GM23338 (cell line): Measurements from ENCODE around the gene CAD. TPM values are rescaled to one million over a fixed set of nuclear protein-coding genes. Genes with fewer than 3 reads are reported as not detected.

Experiments used
- ATAC-seq: fragments of 200-7000 bp; cut with Tn5 transposase; 3 replicates; pipeline ENCODE4 v1.9.1; 2020
- DNase-seq: peaks from one replicate; pipeline ENCODE4 v3.0.0-alpha.2; 2015; ENCODE audit warnings: low spot score
- H2AFZ ChIP-seq: fragments of 200-600 bp; sonication (generic); 2 replicates; pipeline ENCODE4 v1.8.0; 2016; ENCODE audit warnings: antibody characterized with exemption, mild to moderate bottlenecking, moderate library complexity
- H3F3A ChIP-seq: fragments of 200-600 bp; sonication (generic); replicated peaks from 2 replicates; pipeline ENCODE4 v1.8.0; 2017; ENCODE audit warnings: antibody characterized with exemption, mixed run types, low read depth
- H3K27ac ChIP-seq: fragments of 200-600 bp; sonication (generic); 2 replicates; pipeline ENCODE4 v1.6.1; 2016; ENCODE audit warnings: low read depth
- H3K27me3 ChIP-seq: fragments of 200-600 bp; sonication (generic); 2 replicates; pipeline ENCODE4 v1.8.0; 2016; ENCODE audit warnings: mild to moderate bottlenecking, mixed run types, moderate library complexity; ENCODE audit not compliant: insufficient read depth
- H3K36me3 ChIP-seq: fragments of 200-600 bp; sonication (generic); 2 replicates; pipeline ENCODE4 v1.8.0; 2016; ENCODE audit warnings: mild to moderate bottlenecking; ENCODE audit not compliant: insufficient read depth
- H3K4me1 ChIP-seq: fragments of 200-600 bp; sonication (generic); 2 replicates; pipeline ENCODE4 v1.8.0; 2016; ENCODE audit warnings: mild to moderate bottlenecking, moderate library complexity; ENCODE audit not compliant: insufficient read depth
- H3K4me2 ChIP-seq: fragments of 200-600 bp; sonication (generic); 2 replicates; pipeline ENCODE4 v1.7.1; 2017; ENCODE audit warnings: mixed run types
- H3K4me3 ChIP-seq: fragments of 200-600 bp; sonication (generic); 2 replicates; pipeline ENCODE4 v1.6.1; 2016; ENCODE audit warnings: mixed run types
- H3K79me2 ChIP-seq: fragments of 200-600 bp; sonication (generic); replicated peaks from 2 replicates; pipeline ENCODE4 v1.8.0; 2017; ENCODE audit warnings: mild to moderate bottlenecking; ENCODE audit not compliant: insufficient read depth
- H3K9me2 ChIP-seq: fragments of 200-600 bp; sonication (generic); 2 replicates; pipeline ENCODE4 v1.8.0; 2017; ENCODE audit not compliant: insufficient read depth
- H4K20me1 ChIP-seq: fragments of 200-600 bp; sonication (generic); replicated peaks from 2 replicates; pipeline ENCODE4 v1.8.0; 2017; ENCODE audit warnings: mild to moderate bottlenecking; ENCODE audit not compliant: insufficient read depth
- H3K27ac Mint-ChIP-seq: 2 replicates; pipeline ENCODE4 v1.8.0; 2020; ENCODE audit warnings: inconsistent platforms, mild to moderate bottlenecking, moderate library complexity, mixed read lengths
- H3K27me3 Mint-ChIP-seq: 3 replicates; pipeline ENCODE4 v1.8.0; 2022; ENCODE audit warnings: low read depth, mild to moderate bottlenecking, moderate library complexity, mixed read lengths, inconsistent platforms; ENCODE audit not compliant: insufficient read depth, poor library complexity
- H3K36me3 Mint-ChIP-seq: 3 replicates; pipeline ENCODE4 v1.8.0; 2021; ENCODE audit warnings: low read depth, mild to moderate bottlenecking, inconsistent platforms, moderate library complexity, mixed read lengths
- H3K4me1 Mint-ChIP-seq: 3 replicates; pipeline ENCODE4 v1.8.0; 2020; ENCODE audit warnings: mild to moderate bottlenecking, inconsistent platforms, mixed read lengths
- H3K4me3 Mint-ChIP-seq: 3 replicates; pipeline ENCODE4 v1.8.0; 2021; ENCODE audit warnings: moderate library complexity, mild to moderate bottlenecking, inconsistent platforms, mixed read lengths
- H3K9me3 Mint-ChIP-seq: 3 replicates; pipeline ENCODE4 v1.8.0; 2020; ENCODE audit warnings: moderate library complexity, mild to moderate bottlenecking, inconsistent platforms, mixed read lengths
- CREB1 ChIP-seq: fragments of 250-450 bp; sonication (Bioruptor Pico); IDR thresholded peaks from 2 replicates; pipeline ENCODE4 v1.5.0; 2020; ENCODE audit warnings: low read depth, mild to moderate bottlenecking, moderate library complexity
- EZH2 ChIP-seq: fragments of 200-600 bp; sonication (generic); IDR thresholded peaks from one replicate; pipeline ENCODE4 v1.8.0; 2017; ENCODE audit warnings: antibody characterized with exemption, mild to moderate bottlenecking, low read depth; ENCODE audit not compliant: unreplicated experiment
- JUNB ChIP-seq: IDR thresholded peaks from one replicate; pipeline ENCODE4 v1.6.1; 2016; ENCODE audit warnings: antibody characterized with exemption; ENCODE audit not compliant: unreplicated experiment
- NANOG ChIP-seq: IDR thresholded peaks from 2 replicates; pipeline ENCODE4 v1.6.1; 2016; ENCODE audit warnings: antibody characterized with exemption, borderline replicate concordance
- POLR2AphosphoS5 ChIP-seq: IDR thresholded peaks from 2 replicates; pipeline ENCODE4 v1.6.1; 2016; ENCODE audit warnings: antibody characterized with exemption, low read depth
- STAT1 ChIP-seq: IDR thresholded peaks from one replicate; pipeline ENCODE4 v1.6.1; 2016; ENCODE audit warnings: antibody characterized with exemption; ENCODE audit not compliant: unreplicated experiment
- ZNF114 ChIP-seq: fragments of 250-450 bp; sonication (Bioruptor Pico); IDR thresholded peaks from 2 replicates; pipeline ENCODE4 v1.5.0; 2020; ENCODE audit warnings: mild to moderate bottlenecking, moderate library complexity
- ZNF331 ChIP-seq: fragments of 250-450 bp; sonication (Bioruptor Pico); IDR thresholded peaks from 2 replicates; pipeline ENCODE4 v1.5.0; 2020; ENCODE audit warnings: low read depth, mild to moderate bottlenecking, moderate library complexity
- polyA plus RNA-seq: library from polyadenylated mRNA; unstranded; fragments of >200 nt; fragmentation: Nextera tagmentation; extraction: Ambion mirVana; gene quantifications from 2 replicates; pipeline ENCODE4 v1.2.1, GENCODE V29; 2016
- total RNA-seq: library from RNA; depleted of rRNA; stranded (reverse); fragments of >200 nt; shearing (Covaris generic); gene quantifications from 2 replicates; pipeline ENCODE4 v1.2.3, GENCODE V29; 2014
- TF ChIP-seq, protein P1 (sequence below), 2 experiments: fragments of 200-600 bp in 1 of 2; sonication (generic) in 1 of 2; conservative IDR thresholded peaks; 2 replicates each; pipeline versions ENCODE4 v1.5.1 to v1.6.1; 2016 to 2017; ENCODE audit warnings: antibody characterized with exemption in 2 of 2, low read depth in 2 of 2, mild to moderate bottlenecking in 2 of 2, moderate library complexity in 1 of 2
- TF ChIP-seq, protein P2 (sequence below): fragments of 250-450 bp; sonication (Bioruptor Pico); IDR thresholded peaks from 2 replicates; pipeline ENCODE4 v1.5.0; 2020; ENCODE audit warnings: mild to moderate bottlenecking, moderate library complexity
- TF ChIP-seq, protein P3 (sequence below): IDR thresholded peaks from 2 replicates; pipeline ENCODE4 v1.6.1; 2016; ENCODE audit warnings: antibody characterized with exemption
- TF ChIP-seq, protein P4 (sequence below): IDR thresholded peaks from one replicate; pipeline ENCODE4 v1.6.1; 2018; ENCODE audit warnings: antibody characterized with exemption; ENCODE audit not compliant: unreplicated experiment

The CAD gene
- total and polyA plus RNA-seq, 2 experiments from 2014 or later: 38.1 to 147 TPM

DNA sequence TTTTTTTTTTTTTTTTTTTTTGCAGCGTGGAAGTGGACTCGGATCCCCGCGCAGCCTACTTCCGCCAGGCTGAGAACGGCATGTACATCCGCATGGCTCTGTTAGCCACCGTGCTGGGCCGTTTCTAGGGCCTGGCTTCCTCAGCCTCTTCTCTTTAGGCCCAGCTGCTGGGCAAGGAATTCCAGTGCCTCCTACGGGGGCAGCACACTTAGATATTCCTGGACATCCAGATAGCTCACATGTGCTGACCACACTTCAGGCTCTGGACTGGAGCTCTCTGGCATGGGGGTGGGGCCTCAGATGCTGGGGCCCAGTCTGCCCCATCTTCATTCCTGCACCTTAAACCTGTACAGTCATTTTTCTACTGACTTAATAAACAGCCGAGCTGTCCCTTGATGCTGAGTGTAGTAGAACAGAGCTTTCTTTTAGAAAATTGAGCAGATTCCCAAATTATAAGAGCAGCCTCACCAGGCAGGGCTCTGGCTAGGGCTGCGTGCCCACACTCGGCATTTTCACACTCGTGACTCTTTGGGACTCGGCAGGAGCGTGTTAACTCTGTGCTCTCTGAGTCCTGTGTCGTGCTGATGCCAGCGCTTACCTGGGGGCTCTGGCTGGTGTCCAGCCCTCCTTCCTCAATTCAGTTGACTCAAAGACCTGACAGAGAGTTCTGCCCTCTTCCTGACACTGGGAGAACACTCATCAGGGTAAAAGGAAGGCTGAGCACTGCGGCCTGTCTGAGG, 26.4 kb downstream of the CAD start:
- Mint-ChIP-seq H3K36me3 (peaks cover 62% of the 10 kb centered on the region), H3K27ac (no peak overlapping the region), H3K9me3 (no peaks in the 10 kb centered on the region; the same call in 2 of the 3 replicates), H3K4me1 (no peaks in the 10 kb centered on the region), H3K27me3 (peaks cover 20% of the 10 kb centered on the region), H3K4me3 (no peak overlapping the region)
- ATAC-seq (no peak), DNase-seq (no peak)
- Histone ChIP-seq H3K36me3 (peaks cover 27% of the 10 kb centered on the region), H2AFZ (no peak overlapping the region), H3K9me2 (no peaks in the 10 kb centered on the region), H4K20me1 (no peaks in the 10 kb centered on the region; the same call in none of the 2 replicates), H3K27ac (no peak overlapping the region), H3K4me2 (no peak overlapping the region), H3F3A (peaks cover 8% of the 10 kb centered on the region; the same call in 1 of the 2 replicates), H3K79me2 (no peaks in the 10 kb centered on the region), H3K4me3 (no peak overlapping the region), H3K4me1 (no peaks in the 10 kb centered on the region), H3K27me3 (no peaks in the 10 kb centered on the region)
- TF ChIP-seq NANOG (no peak), CREB1 (CRISPR knock-in tag) (no peak), JUNB (no peak), ZNF114 (no peak), ZNF331 (CRISPR knock-in tag) (no peak), STAT1 (no peak), EZH2 (no peak), POLR2AphosphoS5 (no peak)
- TF ChIP-seq, protein P1, sequence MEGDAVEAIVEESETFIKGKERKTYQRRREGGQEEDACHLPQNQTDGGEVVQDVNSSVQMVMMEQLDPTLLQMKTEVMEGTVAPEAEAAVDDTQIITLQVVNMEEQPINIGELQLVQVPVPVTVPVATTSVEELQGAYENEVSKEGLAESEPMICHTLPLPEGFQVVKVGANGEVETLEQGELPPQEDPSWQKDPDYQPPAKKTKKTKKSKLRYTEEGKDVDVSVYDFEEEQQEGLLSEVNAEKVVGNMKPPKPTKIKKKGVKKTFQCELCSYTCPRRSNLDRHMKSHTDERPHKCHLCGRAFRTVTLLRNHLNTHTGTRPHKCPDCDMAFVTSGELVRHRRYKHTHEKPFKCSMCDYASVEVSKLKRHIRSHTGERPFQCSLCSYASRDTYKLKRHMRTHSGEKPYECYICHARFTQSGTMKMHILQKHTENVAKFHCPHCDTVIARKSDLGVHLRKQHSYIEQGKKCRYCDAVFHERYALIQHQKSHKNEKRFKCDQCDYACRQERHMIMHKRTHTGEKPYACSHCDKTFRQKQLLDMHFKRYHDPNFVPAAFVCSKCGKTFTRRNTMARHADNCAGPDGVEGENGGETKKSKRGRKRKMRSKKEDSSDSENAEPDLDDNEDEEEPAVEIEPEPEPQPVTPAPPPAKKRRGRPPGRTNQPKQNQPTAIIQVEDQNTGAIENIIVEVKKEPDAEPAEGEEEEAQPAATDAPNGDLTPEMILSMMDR (conservative IDR thresholded peaks at IDR 0.05; ENCODE audit: low read depth in 2 of 2): no peak
- TF ChIP-seq, protein P2, sequence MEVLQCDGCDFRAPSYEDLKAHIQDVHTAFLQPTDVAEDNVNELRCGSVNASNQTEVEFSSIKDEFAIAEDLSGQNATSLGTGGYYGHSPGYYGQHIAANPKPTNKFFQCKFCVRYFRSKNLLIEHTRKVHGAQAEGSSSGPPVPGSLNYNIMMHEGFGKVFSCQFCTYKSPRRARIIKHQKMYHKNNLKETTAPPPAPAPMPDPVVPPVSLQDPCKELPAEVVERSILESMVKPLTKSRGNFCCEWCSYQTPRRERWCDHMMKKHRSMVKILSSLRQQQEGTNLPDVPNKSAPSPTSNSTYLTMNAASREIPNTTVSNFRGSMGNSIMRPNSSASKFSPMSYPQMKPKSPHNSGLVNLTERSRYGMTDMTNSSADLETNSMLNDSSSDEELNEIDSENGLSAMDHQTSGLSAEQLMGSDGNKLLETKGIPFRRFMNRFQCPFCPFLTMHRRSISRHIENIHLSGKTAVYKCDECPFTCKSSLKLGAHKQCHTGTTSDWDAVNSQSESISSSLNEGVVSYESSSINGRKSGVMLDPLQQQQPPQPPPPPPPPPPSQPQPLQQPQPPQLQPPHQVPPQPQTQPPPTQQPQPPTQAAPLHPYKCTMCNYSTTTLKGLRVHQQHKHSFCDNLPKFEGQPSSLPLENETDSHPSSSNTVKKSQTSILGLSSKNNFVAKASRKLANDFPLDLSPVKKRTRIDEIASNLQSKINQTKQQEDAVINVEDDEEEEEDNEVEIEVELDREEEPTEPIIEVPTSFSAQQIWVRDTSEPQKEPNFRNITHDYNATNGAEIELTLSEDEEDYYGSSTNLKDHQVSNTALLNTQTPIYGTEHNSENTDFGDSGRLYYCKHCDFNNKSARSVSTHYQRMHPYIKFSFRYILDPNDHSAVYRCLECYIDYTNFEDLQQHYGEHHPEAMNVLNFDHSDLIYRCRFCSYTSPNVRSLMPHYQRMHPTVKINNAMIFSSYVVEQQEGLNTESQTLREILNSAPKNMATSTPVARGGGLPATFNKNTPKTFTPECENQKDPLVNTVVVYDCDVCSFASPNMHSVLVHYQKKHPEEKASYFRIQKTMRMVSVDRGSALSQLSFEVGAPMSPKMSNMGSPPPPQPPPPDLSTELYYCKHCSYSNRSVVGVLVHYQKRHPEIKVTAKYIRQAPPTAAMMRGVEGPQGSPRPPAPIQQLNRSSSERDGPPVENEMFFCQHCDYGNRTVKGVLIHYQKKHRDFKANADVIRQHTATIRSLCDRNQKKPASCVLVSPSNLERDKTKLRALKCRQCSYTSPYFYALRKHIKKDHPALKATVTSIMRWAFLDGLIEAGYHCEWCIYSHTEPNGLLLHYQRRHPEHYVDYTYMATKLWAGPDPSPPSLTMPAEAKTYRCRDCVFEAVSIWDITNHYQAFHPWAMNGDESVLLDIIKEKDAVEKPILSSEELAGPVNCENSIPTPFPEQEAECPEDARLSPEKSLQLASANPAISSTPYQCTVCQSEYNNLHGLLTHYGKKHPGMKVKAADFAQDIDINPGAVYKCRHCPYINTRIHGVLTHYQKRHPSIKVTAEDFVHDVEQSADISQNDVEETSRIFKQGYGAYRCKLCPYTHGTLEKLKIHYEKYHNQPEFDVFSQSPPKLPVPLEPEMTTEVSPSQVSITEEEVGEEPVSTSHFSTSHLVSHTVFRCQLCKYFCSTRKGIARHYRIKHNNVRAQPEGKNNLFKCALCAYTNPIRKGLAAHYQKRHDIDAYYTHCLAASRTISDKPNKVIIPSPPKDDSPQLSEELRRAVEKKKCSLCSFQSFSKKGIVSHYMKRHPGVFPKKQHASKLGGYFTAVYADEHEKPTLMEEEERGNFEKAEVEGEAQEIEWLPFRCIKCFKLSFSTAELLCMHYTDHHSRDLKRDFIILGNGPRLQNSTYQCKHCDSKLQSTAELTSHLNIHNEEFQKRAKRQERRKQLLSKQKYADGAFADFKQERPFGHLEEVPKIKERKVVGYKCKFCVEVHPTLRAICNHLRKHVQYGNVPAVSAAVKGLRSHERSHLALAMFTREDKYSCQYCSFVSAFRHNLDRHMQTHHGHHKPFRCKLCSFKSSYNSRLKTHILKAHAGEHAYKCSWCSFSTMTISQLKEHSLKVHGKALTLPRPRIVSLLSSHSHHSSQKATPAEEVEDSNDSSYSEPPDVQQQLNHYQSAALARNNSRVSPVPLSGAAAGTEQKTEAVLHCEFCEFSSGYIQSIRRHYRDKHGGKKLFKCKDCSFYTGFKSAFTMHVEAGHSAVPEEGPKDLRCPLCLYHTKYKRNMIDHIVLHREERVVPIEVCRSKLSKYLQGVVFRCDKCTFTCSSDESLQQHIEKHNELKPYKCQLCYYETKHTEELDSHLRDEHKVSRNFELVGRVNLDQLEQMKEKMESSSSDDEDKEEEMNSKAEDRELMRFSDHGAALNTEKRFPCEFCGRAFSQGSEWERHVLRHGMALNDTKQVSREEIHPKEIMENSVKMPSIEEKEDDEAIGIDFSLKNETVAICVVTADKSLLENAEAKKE (CRISPR knock-in tag): no peak
- TF ChIP-seq, protein P3, sequence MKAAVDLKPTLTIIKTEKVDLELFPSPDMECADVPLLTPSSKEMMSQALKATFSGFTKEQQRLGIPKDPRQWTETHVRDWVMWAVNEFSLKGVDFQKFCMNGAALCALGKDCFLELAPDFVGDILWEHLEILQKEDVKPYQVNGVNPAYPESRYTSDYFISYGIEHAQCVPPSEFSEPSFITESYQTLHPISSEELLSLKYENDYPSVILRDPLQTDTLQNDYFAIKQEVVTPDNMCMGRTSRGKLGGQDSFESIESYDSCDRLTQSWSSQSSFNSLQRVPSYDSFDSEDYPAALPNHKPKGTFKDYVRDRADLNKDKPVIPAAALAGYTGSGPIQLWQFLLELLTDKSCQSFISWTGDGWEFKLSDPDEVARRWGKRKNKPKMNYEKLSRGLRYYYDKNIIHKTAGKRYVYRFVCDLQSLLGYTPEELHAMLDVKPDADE: no peak
- TF ChIP-seq, protein P4, sequence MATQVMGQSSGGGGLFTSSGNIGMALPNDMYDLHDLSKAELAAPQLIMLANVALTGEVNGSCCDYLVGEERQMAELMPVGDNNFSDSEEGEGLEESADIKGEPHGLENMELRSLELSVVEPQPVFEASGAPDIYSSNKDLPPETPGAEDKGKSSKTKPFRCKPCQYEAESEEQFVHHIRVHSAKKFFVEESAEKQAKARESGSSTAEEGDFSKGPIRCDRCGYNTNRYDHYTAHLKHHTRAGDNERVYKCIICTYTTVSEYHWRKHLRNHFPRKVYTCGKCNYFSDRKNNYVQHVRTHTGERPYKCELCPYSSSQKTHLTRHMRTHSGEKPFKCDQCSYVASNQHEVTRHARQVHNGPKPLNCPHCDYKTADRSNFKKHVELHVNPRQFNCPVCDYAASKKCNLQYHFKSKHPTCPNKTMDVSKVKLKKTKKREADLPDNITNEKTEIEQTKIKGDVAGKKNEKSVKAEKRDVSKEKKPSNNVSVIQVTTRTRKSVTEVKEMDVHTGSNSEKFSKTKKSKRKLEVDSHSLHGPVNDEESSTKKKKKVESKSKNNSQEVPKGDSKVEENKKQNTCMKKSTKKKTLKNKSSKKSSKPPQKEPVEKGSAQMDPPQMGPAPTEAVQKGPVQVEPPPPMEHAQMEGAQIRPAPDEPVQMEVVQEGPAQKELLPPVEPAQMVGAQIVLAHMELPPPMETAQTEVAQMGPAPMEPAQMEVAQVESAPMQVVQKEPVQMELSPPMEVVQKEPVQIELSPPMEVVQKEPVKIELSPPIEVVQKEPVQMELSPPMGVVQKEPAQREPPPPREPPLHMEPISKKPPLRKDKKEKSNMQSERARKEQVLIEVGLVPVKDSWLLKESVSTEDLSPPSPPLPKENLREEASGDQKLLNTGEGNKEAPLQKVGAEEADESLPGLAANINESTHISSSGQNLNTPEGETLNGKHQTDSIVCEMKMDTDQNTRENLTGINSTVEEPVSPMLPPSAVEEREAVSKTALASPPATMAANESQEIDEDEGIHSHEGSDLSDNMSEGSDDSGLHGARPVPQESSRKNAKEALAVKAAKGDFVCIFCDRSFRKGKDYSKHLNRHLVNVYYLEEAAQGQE: no peak
